GM19193 (cell line): Measurements from ENCODE around the gene KRCC1.
A peak's percentile ranks its signal among the peaks of the same experiment; 100 is the strongest.

ENCODE experiments used
- POLR2A ChIP-seq: IDR thresholded peaks from 4 replicates; pipeline ENCODE4 v1.6.1; 2011; ENCODE audit not compliant: insufficient read depth, insufficient read length; ENCODE audit errors: extremely low read depth

The KRCC1 gene

DNA sequence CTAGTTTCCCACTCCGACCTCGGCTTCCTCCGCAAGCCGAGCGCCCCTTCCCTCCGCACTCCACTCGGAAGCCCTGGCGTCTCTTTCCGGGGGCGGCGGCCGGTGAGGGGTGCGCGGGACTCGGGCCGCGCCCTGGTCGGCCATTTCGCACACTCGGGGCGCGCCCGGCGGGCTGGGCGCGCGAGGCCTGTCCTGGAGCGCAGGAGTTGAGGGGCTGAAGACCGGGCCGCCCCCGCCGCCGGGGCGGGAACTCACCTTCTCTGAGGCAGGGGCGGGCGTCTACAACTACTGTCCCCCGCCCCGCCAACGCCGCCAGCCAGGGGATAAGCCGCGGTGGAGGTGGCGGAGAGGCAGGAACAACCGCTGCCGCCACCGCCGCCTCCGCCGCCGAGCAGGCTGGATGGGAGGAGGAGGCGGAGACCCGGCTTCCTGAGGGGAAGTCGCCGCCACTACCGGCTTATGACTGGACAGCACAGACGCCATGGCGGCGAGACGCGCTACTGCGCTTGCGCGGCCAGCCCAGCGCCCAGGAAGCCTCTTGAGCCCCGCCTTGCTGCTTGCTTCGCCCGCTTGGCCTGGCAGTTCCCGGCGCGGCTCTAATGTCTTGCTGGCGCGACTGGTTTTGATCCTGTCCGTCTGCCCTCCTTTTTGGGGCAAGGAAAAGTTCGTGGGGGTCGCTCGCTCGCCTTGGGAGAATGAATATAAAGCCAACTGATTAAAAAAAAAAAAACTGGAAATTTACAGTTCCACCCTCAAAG is at the start of gene KRCC1:
Gene KRCC1 (minus strand): TSS at position 413 of the 758 bp plus-strand sequence. CDS start 27,220 bp downstream, outside the sequence.
- peak; percentile 97 for TF ChIP-seq POLR2A

DNA sequence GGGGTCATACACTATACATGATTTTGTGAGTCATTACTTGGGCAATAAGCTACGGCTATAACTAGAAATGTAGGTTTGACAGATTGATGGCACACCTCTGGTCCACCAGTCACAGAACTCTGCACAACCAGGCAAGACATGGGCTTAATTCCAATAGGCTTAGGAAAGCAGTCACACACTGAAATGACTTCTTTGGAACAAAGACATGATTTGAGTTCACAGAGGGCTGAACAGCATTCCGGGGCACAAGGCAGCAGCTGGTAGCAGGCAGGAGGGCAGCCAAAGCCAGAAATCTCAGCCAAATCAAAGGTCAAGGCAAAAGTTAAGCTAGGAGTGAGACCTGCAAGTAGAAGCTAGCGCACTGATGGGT is 44.9 kb upstream of the KRCC1 start:
- no peak for TF ChIP-seq POLR2A

DNA sequence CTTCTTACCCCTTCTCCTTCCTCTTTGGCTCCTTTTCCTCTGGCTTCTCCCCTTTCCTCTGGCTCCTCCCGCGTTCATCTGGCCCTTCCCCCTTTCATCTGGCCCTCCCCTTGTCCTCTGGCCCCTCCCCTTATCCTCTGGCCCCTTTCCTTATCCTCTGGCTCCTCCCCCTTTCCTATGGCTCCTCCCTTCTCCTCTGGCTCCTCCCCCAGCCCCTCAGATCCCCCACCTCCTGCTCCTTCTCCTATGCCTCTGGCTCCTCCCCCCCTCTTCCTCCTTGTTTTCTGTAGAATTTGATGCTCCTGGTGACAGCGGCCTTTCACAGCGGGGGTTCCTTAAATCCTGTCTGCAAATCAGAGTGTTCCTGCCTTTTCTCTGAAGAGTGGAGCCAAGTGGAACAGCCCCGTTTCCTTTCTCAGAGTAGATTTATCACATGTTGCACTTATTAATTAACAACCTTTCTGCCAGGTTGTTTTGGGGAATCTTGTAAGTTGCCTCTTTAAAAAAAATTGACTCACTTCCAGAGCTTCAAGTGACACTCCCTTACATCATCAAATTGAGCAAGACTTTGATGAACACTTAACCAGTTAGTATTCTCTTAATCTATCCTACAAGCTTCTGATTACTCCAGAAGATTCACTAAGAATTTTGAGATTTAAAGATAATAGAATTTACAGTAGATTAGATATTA is 44.4 kb upstream of the KRCC1 start:
- TF ChIP-seq POLR2A, result no peak

DNA sequence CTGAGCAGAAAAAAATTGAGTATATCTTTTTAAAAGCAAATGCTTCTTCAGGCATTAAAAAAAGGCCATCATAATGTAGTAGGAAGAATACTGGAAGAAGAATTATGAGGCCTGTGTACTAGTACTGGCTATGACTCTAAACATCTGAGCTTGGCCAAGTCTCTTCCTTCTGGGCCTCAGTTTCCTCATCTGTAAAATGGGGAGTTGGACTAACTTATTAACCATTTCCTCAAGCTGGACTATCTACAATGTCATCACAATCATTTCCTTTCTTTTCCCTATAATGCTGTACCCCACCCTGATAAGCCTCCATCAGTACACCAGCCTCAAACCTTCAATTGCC is 42.9 kb upstream of the KRCC1 start:
- TF ChIP-seq POLR2A, result no peak

DNA sequence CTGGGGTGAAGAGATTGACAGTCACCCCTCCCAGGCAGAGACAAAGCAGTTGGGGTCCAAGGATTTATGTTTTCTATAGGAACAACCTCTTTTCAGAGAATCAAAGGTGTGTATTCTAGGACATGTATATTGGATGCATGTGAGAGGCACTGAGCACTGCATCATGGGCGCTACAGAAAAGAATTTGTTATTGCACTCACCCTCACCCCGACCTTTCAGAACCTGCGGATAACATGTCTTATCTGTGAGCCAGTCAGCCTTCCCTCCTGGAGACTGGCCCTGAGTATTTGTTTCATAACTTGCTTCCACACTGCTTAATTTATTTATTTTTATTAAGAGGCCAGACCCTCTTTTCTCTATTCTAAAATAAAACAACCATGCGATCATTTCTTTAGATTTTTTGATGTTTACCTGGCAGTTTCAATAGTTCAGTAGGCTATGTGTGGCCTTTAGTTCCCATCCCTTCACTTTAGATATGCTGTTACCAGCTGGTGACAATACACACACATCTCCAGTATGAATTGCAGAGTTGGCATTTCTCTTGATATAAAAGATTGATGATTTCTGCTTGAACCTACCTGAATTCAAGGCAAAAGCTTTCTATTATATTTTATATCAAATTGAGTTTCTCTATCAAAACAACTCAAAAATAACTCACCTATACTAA is 42.4 kb upstream of the KRCC1 start:
- no peak for TF ChIP-seq POLR2A

DNA sequence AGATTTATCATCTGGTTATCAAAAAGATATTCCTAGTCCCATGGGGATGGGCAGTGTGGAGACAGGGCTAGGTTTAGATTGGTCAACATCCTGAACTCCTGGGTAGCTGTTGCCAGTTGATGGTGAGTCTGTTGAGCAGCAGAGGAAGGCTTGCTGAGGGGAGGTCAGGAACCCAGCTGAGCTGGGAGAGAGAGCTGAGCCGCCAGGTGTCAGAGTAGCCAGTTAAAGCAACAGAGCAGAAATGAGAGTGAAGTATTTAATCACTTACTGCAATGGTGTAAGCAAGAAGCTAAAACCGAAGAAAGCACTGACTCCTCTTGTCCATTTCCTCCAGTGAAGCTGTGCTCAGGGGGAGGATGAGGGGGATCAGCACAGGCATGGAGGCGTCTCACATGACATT is 41.6 kb upstream of the KRCC1 start:
- TF ChIP-seq POLR2A, result no peak

DNA sequence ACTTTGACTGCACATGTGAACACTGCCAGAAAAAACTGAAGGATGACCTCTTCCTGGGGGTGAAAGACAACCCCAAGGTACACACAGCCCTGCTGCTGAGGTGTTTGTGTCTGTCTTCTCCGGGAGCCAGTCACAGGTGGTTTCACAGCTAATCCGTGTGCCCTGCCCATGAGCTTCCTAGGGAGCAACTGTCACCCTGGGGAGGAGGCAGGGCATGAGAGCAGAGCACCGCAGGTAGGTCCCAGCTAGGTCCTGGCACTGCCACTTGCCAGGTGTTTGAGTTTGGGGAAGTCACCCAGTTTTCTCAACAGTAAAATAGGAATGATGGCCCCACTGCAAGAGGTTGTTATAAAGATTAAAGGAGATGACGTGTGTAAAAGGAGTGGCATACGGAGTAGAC is 41.1 kb upstream of the KRCC1 start:
- TF ChIP-seq POLR2A, result no peak

DNA sequence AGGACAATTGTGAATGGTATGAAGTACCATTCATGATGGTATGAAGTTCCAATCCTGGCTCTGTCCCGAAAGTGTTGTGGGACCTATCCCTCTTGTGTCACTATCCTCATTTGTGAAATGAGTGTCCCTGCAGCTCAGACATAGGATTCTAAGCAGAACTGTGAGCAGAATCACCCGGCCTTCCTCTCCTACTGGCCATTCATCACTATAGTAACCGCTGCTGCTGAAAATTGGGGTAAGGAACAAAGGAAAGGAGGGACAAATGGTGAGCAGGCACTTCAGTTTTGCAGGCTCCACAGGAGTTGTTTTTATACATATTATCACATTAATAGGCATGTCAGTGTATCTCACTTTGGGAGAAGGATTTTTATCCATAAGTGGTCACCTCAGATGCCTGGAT is 39.4 kb upstream of the KRCC1 start:
- no peak for TF ChIP-seq POLR2A

DNA sequence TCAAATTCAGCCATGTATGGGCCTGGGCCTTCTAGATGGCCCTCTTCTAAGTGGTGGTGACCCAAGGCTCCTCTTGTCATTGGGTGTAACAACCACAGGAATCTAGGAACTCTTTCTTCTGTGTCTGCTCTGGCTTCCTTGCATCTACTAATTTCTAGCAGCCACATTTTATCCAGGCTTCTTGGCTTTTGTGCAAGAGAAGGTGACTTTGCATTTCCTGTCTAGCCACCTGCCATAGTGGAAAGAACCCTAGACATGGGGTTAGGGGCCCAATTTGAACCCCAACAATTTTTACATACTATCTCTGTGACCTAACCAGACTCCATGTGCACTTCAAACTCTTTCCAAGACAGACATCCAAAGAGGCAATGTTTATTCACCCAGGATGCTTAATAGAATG is 37.2 kb upstream of the KRCC1 start:
- no peak for TF ChIP-seq POLR2A

DNA sequence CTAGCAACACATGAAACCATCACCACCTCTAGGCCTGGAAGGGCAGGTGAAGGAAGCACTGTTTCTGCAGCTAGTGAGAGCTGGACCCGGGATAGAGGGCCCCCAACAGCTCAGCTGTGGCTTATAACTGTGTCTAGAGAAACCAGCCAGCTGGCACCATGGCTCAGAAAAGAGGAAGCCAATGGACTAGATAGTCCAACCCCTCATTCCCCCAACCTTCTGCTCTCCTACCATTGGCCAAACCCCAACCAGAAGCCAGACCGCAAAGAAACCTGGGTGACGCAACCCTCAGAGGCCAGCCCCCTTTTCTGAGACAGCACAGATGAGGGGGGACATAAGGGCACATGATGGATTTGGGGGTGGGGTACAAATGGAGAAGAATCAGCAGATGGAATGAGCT is 36.4 kb upstream of the KRCC1 start:
- TF ChIP-seq POLR2A, result no peak

DNA sequence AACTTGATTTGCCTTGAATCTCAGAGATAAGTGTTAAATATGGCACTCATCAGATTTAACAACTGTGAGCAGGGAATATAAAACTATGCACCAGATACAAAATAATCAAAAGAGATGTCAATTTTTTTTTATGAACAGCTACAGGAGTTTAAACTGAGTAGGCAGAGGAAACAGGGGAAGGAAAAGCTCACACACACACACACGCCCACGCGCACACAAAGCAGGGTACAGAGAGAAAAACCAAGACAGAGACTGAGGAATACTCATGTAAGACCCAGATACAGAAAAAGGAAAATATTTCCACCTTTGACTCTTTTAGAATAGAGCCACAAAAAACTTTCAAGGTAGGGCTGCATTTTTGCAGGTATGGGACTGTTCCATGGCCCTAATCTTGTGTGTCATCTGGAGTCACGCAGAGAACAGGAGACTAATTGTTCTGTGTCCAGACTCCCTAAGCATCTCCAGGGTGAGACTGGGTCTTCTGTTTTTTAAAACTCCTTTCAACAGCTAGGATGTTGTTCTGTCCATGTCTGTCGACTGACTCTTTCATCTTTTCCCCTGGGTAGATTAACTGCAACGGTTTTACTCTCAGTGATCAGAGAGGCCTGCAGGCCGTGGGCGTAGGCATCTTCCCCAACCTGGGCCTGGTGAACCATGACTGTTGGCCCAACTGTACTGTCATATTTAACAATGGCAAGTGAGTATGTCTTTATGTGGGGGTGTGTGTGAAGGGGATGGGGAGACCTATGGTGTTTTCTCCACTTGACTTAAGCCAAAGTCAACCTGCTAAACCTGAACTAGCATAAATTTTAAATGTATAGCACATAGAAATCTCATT is 35.1 kb upstream of the KRCC1 start:
- TF ChIP-seq POLR2A, result no peak

DNA sequence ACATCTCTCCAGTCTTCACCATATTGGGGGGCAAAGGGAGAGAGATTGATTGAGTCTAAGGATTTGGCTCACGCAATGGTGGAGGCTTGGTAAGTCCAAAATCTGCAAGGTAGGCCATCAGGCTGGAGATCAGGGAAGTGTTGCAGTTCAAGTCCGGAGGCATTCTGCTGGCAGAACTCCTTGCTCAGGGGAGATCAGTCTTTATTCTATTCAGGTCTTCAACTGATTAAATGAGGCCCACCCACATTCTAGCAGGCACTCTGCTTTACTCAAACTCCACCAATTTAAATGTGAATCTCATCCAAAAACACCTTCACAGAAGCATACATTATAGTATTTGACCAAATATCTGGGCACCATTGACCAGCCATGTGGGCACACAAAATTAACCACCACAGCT is 33.4 kb upstream of the KRCC1 start:
- TF ChIP-seq POLR2A, result no peak

DNA sequence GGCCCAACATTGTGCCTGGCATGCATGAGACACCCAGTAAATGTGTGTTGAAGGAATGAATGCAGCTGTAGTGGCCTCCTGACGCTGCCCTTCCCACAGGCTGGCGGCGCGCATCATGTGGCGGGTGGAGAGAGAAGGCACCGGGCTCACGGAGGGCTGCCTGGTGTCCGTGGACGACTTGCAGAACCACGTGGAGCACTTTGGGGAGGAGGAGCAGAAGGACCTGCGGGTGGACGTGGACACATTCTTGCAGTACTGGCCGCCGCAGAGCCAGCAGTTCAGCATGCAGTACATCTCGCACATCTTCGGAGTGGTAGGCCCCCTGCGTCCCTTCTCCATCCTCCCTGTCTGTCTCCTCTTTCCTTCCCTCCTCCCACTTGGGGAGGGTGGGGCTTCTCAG is 32.2 kb upstream of the KRCC1 start:
- no peak for TF ChIP-seq POLR2A

DNA sequence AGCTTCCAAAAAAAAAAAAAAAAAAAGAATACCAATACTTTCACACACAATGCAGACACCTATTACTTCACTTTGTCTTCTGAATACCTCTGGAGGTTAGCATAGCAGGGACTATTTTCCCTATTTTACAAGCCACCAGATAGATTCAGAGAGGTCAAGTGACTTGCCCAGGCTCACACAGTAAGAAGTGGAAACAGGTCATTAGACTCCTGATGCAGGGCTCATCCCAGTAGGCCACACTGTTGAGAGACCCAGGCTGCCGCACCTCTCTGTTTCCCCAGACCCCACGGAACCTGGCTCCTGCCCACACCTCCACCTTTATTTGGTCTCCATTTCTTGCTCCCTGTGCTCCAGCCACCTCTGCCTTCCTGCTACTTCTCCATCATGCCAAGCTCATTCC is 31.5 kb upstream of the KRCC1 start:
- no peak for TF ChIP-seq POLR2A

DNA sequence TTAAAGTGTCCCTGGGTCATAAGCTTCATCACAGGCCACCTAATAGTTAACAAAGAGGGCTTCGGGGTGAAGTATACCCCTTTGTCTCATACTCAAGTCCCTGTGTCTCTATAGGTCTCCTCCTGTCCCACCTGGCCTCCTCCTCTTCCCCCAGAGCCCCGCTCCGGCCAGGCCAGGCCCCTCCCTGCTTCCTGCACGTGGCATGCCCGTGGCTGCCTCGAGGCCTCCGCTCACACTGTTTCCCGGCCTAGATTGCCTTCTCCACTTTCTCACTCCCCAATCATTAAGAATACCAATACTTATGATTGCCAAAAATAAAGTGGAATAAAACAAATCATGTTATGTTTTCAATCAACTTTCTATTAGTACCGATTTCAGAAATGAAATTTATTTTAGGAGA is 30.8 kb upstream of the KRCC1 start:
- TF ChIP-seq POLR2A, result no peak
